ENCODE results near the gene REELD1.
A peak's percentile ranks its signal among the peaks of the same experiment; 100 is the strongest.

Gene REELD1

DNA sequence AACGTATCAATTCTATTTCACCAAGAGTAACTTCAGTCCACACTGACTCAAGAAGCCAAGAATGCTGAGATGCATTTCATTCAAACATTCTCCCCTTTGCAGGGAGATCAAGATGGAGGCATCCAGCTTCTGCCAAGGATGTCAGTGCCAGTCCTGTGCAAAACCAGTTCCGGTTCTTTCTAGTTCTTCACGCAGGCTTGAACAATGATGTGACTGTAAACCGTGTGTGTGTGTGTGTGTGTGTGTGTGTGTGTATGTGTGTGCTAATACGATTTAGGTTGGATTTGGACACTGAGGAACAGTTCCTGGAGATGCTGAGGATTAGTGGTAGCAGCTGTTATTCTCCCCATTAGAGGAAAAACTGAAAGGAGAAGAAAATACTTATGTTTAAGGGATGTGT lies at the start of gene REELD1:
REELD1 (plus strand) TSS at position 301 of the 400 bp plus-strand sequence. CDS start 2,415 bp downstream, outside the sequence.
- DNase-seq (ENCODE audit: low spot score), result no peak

DNA sequence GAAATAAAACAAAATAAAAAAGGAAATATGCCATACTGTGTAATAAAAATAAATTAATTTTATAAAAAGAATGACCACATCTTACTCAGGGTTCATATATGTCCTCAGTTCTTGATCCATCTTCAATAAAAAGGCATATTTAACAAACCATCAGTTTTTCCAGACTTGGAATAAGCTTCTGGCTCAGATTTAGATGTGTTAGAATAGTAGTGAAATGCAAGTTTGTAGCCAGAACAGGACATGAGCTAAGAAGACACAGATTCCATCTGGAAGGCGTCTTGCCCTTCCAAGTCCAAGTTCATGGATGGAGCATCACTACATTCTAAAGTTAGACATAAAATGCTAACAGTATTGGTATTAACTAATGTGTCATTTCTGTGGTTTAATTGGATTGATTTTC lies 49.1 kb upstream of the REELD1 start:
- DNase-seq (ENCODE audit: low spot score), result no peak

DNA sequence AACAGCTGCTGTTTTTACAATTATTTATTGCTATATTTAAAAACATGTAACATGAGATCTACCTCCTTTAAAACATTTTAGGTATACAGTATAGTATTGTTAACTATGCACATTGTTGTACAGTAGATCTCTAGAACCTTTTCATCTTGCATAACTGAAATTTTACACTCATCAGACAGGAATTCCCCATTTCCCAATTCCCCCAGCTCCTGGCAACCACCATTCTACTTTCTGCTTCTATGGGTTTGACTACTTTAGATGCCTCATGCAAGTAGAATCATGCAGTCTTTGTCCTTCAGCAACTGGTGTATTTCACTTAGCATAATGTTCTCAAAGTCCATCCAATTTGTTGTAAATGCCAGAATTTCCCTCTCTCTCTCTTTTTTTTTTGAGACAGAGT lies 48.5 kb upstream of the REELD1 start:
- no peak for DNase-seq (ENCODE audit: low spot score)

DNA sequence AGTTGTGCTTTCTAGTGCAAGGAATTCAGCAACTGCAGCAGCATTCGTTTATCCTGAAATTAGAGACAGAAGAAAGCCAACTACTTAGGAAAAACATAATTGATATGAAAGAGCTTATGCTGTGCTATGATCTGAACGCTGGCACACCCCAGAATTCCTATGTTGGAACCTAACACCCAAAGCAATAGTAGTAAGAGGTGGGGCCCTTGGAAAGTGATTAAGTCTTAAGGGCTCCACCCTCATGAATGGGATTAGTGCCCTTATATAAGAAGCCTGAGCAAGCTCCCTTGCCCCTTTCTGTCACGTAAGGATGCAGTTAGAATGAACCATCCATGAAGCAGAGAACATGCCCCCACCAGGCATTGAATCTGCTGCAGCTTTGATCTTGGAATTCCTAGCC lies 44.2 kb upstream of the REELD1 start:
- DNase-seq (ENCODE audit: low spot score), result no peak

DNA sequence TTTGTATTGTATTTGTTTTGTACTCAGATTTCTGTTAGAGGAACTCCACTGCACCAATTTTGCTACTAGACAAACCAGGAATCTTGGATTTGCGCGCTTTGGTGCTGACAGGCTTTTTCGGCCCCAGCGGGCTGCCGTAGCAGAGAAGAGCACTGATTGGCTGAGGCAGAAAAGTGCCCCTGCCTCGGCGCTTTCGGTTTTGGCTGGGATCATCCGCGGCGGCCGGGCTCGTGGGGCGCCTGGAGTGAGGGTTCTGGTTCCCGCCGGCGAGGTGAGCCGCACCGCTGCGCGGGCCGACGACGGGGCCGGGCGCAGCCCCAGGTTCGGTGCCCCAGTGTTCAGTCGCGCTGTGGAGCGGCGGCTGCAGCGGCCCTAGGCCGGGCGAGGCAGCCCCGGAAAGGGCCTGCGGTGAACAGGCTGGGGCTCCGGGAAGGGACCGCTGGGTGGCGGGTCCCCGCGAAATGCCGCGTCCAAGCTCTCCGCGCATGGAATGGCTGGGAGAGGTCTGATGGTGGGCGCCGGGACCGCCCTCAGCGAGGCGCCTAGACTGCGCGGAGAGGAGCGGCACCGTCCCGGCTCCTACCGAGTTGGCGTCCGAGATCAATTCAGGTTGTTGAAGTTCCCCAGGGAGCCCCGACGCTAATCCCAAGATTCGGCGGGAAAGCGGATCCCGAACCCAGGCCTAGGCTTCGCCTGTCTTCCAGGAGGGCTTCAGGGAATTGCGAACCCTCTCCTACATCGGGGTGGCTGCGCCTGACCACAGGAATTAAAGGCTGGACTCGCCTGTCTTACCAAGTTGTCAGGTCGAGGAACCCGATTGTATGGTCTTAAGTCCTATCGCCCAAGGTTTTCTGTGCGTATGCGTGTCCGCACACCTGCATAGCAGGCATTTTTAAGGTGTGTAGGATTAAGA lies 38.5 kb upstream of the REELD1 start, which contains the start of gene LSM6:
LSM6 (plus strand) TSS at position 178 of the 913 bp plus-strand sequence. CDS start 7,204 bp downstream, outside the sequence.
- peak; percentile 92 for DNase-seq (ENCODE audit: low spot score)

DNA sequence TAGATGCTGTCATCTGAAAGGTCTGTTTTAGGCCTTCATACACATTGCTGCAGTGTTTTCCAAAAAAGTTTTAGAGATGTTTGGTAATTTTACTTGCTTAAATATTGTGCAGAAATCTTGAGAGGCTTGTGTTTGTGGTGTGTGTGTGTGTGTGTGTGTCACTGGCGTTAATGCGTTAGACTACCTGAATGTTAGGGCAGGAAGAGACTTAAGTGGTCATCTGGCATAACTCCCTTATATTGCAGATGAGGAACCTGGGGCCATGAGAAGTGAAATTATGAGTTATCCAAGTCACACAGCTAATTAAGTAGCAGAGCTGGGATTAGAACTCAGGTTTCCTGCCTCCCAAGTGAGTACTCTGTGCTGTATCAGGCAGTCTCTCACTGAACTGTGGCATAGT lies 37.4 kb upstream of the REELD1 start:
- no peak for DNase-seq (ENCODE audit: low spot score)

DNA sequence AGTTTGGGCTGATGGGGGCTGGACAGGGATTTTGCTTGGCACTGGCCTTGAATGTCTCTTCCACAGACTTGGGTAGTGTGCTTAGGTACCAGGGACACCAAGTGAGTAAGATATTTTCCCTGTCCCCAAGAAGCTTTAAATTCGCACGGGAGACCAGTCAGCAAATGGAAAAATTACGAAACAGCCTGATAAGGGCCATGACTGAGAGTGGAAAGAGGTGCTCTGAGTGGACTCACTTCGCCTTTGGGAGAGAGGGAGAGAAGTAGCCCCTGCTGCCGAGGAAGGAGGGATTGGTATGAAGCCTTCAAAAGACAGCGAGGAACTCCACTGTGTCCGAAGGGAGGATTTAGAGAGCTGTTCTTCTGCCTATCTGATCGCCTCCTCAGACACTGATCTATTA lies 36.2 kb upstream of the REELD1 start:
- DNase-seq (ENCODE audit: low spot score), result no peak

DNA sequence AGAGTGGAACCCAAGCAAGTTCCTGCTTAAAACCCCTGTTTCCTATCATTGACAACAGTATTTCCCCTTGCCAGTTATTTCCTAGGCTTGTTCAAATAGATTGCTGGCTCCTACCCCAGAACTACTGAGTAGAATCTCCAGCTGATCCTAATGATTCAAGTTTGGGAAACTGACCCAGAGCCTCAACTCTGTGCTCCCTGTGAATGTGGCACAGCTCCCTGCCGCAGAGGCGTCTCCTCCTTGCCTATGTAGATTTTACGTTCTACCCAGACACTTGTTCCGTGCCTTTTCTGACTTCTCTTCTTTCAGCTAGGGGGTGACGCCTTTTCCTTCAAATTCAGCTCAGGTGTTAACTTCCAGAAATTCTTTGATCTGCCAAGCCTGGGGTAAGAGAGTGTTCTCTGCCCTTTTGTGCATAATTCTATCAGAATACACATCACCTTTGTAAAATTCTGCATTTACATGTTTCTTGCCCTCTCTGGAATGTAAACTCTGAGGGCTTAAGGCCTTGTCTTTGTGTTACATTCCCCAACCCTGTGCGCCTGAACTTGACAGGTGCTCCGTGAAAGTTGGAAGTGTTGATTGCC lies 34.5 kb upstream of the REELD1 start:
- DNase-seq (ENCODE audit: low spot score), result no peak

DNA sequence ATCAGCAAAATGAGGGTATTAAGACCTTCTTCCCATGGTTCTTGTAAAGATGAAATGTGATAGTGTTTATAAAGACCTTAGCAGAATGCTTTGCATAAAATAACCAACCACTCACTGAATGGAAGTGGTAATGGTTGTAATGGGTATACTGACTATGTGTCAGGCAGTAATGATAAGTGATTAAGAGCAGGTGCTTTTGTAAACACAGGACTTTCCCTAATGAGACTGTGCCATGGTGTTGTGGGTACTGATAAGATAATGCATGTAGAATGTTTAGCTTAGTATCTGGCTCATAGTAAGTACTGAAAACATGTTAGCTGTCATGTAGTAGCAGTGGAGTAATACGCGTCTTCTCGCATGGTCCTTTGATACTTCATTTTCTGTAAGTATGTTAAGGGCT lies 31.9 kb upstream of the REELD1 start:
- no peak for DNase-seq (ENCODE audit: low spot score)

DNA sequence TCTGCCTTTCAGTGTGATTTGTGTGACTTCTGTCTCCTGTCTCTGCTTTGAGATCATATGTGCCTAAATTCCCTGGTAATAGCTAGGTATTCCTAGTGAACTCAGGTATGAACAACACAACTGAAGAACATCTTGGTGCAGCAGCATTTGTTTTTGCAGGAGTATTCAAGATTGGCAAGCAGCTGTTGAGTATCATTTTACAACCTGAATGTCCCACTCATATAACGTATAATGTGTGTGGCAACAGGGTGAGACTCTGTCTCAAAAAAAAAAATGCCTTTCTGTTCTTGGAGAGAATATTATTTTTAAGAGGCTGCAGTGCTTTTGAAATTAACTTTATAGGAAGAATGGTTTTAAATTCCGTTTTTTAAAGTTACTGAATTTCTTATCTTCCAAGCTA lies 31.1 kb upstream of the REELD1 start:
- no peak for DNase-seq (ENCODE audit: low spot score)

DNA sequence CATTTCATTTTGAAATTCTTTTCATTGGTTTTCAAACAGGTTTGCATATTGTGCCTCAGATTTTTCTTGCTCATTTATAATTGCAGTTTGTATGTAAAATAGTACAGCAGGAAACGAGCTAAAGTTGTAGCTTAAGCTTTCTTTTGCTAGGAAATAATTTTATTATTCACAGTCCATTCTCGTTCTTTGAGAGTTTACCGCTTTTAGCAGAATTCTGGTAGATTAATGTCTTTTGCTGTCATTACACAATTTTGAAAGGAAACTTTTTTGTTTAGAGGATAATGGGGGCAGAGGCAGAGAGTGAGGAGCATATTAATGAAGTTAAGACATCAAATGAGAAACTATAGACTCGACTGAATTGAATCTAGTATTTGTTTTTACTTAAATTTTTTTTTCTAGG lies 28.3 kb upstream of the REELD1 start:
- no peak for DNase-seq (ENCODE audit: low spot score)

DNA sequence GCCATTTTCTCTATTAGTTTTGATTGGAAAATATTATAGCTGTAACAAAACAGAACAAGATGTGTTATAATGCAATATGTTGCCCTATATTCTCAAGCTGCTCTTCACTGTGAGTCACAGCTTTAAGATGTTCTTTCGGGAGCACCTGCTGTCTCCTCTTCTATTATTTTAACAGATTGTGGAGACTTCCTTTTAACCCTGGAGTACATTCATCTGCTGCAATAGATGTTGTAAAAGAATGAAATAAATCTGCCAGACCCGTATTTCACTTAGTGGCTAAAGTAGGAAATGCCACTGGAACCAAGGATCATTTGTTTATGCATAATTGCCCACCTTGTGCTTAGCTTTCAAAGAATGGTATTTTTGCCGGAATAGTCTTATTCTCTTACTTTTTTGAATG lies 27.7 kb upstream of the REELD1 start:
- no peak for DNase-seq (ENCODE audit: low spot score)

DNA sequence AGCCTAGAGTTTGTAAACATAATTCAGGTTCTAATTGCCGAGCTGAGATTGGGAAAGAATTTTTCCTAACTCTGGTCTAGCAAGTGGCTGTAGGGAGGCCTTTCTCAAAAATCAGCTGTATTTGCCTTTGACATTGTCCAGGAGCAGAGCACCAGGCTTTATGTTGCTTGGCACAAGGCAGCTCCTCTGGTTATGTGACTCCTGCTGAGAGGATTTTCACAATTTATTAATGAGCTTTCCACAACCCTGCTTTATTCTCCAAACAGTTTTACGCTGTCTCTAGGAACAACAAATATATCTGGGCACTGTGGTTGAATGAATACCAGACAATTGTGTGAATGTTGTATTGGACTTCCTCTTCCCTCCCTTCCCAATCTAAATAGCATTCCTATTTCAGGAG lies 23.9 kb upstream of the REELD1 start:
- DNase-seq (ENCODE audit: low spot score), result no peak

DNA sequence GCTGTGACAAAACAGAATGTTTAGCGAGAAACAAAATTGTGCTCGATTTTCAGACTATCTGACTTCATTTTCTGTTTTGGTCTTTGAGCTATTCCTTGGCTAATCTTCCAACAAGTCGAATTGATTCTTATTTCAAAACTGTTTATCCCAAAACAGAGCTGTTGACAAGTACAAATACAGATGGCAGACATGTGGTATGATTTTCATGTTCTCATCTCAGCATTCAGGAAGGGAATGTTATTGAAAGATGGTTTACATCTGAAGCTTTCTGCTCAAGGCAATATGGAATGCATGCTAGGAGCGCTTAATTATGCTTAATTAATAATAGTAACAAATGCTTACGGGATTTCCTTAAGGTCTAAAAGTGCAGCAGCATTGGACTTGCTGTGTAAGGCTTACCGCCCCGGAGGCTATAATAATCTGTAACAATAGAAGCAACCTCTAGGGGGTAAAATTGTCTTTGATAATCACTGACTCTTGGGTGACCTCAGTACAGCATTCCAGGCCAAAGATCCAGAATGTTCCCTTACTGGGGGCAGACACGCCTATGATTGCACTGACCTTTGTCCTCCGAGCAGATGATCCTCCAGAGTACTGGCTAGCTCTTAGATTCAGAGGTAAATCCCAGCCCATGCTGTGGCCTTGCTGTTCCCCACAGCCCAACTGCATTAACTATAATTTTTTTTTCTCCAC lies 22.4 kb upstream of the REELD1 start:
- no peak for DNase-seq (ENCODE audit: low spot score)

DNA sequence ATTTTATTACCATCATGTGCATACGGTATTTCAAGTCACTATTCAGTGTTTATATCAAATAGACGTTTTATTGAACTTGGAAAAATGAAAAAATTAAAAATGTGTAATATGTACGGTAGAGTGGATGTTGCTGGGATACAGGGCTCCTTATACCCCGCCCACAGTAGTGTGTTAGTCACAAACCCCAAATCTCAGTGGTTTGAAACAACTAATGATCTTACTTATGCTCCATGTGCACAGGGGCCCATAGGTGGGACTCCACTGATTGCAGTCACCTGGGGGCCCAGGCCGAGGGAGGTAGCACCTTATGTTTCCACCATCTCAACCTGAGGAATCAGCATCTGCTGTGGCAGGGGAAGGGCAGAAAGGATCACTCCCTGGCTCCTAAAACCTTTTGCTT lies 20.7 kb upstream of the REELD1 start:
- DNase-seq (ENCODE audit: low spot score), result no peak

DNA sequence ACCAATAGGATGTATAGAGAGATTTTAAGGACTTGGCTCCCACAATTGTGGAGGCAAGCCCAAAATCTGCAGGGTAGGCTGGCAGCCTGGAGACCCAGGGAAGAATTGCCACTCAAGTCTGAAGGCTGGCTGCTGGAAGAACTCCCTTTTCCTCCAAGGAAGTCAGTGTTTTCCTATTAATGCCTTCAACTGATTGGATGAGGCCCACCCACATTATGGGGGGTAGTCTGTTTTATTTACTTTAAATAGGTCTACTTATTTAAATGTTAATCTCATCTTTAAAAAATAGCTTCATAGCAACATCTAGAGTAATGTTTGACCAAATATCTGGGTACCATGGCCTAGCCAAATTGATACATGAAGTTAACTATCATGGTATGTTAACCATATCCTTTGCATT lies 20.1 kb upstream of the REELD1 start:
- DNase-seq (ENCODE audit: low spot score), result no peak

DNA sequence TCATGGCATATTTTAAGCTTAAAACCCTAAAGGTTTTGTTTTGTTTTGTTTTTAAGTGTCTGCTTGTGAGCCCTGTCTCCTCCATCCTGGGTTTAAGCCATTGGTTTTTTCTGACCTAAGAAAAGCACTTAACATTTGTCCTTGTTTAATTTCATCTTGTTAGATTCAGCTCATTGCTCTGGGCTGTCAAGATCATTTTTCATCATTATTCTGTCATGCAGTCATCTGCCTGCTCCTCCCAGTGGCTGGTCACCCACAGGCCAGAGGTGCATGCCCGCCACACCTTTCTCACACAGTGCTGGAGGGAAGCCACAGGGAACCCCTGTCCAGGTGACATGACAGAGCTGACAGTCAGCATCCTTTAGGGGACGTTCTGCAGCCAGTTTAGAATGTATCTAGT lies 11.7 kb upstream of the REELD1 start:
- no peak for DNase-seq (ENCODE audit: low spot score)

DNA sequence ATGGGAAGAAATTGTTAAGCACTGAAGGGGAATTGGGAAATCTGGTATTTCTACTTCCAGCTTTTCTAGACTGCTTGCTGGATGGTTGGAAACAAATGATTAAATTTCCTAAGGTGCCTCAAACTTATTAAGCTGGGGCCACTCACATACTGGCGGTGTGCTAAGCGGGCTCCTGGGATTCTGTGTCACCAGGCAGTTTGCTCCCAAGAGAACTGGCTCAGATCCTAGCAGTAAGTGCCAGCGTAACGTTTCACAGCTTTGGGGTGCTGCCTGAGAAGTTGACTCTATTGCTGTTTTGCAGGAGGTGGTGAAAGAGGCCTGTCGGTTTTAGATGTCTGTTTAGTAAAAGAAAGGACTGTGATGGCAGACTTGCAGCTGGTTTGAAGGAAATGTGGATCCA lies 6.9 kb upstream of the REELD1 start:
- no peak for DNase-seq (ENCODE audit: low spot score)

DNA sequence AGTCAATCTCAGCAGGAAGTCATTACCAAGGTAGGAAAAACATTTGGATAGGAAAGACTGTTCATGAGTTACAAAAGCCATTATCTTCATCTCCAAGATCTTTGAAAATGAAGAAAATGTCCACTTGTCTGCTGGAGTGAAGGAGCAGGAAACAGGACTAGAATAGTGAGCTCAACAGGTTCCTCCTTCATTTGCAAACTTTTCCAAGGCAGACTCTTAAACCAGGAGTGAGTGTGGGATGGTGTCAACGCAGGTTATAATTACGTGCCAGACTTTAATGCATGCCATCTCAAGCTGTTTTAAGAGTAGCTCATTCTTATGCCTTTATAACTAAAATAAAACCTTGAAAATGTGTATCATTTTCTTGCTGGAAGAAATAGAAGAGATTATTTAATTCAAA lies 3.4 kb upstream of the REELD1 start:
- DNase-seq (ENCODE audit: low spot score), result no peak

DNA sequence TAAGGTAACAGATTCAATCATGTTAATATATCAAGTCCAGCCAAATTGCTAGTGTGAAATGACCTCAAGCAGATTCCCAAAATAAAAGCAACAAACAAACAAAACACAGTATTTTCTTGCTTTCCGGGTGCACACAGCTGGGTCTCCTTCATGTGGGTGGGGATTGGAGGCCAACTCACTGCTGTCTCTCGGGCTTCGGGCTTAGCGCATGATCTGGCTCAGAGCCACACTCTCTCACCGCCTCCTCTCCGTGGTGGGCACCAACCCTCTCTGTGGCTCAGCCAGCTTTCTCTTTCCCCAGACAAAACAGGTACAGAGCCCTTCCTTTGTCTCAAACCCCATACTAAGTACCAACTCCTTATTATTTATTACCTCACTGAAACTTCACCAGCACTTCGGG lies 2.9 kb upstream of the REELD1 start:
- no peak for DNase-seq (ENCODE audit: low spot score)

DNA sequence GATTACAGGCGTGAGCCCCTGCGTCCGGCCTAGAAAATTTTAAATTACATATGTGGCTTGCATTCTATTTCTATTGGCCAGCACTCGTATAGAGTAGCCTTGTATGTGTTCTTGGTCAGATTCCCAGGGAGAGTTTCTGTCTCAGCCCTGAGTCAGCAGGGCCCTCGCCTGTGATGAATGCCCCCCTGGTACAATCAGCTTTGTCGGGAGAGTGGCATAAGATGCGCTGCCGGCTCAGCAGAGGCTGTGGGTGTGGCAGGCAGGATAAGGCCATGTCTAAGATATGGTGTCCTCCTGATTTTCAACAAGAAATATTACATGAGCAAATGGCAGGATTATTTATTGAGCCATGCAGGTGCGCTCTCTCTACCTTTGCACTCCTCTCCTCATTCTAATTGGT lies 1.6 kb upstream of the REELD1 start:
- no peak for DNase-seq (ENCODE audit: low spot score)

DNA sequence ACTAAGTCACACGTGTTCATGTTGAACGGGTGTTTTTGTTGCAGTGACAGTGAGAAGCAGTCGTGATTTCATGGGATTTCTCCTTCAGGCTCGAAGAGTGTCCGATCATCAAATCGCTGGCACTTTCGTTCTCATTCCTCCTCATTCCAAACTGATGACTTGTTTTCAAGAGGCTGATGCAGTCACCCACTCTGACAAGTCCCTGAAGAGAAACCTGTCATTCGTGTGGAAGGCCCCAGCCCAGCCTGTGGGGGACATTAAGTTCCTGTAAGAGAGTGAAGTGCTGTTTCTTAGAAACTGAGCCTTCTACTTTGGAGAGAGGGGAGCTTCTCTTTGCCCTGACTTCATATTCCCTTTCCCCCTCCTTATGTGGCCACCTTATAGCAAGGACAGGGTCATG lies 8.0 kb downstream of the REELD1 start:
- DNase-seq (ENCODE audit: low spot score), result no peak

DNA sequence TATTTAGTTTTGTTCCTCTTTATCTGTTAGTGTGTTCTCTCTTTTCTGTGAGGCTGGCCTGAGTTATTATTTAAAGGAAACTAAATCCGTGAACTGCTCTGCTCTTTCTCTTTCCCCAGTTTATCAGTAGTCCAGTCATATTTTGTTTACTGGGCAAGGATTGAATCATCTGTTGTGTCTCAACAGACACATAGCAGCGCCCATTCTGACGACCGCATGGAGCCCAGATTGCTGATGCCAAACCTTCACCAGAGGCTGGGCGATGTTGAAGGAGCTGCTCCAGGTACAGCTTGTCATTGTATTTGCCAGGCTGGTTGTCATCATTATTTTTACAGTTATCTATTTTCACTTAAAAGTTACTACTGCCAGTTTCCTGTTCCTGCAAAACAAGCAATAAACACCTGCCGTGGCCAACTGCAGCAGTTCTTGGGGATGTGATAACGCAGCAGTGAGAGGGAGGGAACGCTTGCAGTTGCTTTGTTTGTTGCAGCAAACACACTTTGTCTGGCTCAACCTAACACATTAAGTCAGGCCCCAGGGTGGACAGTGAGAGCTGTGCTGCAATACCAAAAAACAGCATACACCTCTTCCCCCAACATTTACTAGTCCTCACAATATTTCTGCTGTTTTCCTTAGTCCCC lies 10.1 kb downstream of the REELD1 start:
- no peak for DNase-seq (ENCODE audit: low spot score)

All from D341Med (cell line).